ENCODE results near the gene DNAJA1. TPM values are rescaled to one million over a fixed set of nuclear protein-coding genes. Genes with fewer than 3 reads are reported as not detected.
A peak's percentile ranks its signal among the peaks of the same experiment; 100 is the strongest.

Gene DNAJA1
- total RNA-seq, 6 experiments from 2014 or later: 118 to 171 (median 140) TPM

DNA sequence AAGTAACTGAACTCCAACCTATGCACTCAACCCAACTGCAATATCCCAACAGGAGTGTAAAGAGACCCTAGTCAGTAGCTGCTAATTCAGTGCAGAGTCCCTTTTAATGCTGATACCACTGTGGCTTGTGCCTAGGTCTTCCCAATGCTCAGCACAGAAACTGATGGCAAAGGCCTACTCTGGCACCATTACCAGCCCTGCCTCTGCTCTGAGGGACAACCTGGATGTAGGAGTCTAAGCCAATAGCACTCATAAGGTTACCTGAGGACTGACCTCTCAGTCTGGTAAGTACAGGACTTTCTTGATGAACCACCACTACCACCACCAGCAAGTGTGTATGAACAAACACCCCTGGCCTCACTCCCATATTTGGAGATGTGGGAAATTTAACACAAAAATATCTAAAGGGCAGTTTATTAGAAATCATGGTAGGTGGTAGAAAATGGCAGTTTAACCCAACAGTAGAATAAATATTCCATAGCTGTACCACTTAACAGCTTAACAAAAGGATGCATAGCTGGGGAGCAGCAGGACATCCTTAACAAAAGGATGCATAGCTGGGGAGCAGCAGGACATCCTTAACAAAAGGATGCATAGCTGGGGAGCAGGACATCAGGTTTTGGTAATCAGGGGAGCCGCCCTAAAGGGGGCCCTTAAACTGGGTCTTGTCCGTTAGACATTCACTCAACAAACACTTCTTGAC lies 11.0 kb upstream of the DNAJA1 start:
- Mint-ChIP-seq H3K4me3 (no peak overlapping the region), H3K9me3 (no peaks in the 10 kb centered on the region), H3K36me3 (ENCODE audit: low read depth) (no peaks in the 10 kb centered on the region), H3K27me3 (ENCODE audit: insufficient read depth) (no peaks in the 10 kb centered on the region), H3K27ac (no peak overlapping the region), H3K4me1 (ENCODE audit: low read depth) (no peaks in the 10 kb centered on the region)
- no peak for DNase-seq
- TF ChIP-seq, protein P1, sequence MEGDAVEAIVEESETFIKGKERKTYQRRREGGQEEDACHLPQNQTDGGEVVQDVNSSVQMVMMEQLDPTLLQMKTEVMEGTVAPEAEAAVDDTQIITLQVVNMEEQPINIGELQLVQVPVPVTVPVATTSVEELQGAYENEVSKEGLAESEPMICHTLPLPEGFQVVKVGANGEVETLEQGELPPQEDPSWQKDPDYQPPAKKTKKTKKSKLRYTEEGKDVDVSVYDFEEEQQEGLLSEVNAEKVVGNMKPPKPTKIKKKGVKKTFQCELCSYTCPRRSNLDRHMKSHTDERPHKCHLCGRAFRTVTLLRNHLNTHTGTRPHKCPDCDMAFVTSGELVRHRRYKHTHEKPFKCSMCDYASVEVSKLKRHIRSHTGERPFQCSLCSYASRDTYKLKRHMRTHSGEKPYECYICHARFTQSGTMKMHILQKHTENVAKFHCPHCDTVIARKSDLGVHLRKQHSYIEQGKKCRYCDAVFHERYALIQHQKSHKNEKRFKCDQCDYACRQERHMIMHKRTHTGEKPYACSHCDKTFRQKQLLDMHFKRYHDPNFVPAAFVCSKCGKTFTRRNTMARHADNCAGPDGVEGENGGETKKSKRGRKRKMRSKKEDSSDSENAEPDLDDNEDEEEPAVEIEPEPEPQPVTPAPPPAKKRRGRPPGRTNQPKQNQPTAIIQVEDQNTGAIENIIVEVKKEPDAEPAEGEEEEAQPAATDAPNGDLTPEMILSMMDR (IDR thresholded peaks at IDR 0.05): no peak

DNA sequence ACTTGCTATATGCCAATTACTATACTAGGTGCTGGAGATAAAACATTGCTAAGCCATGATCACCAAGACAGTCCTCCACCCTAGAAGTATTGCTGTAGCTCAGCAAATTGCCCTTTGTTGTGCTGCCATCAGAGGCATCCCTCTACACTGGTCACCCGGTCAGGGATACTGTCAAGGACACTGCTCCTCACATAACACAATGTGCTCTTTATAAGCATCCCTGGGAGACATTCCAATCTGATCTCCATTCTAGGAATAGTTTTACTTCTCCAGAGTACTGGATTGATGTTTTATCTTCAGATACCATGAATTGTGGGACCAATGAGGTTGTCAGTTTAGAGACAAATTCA lies 10.4 kb upstream of the DNAJA1 start:
- Mint-ChIP-seq H3K36me3 (ENCODE audit: low read depth) (no peaks in the 10 kb centered on the region), H3K27me3 (ENCODE audit: insufficient read depth) (no peaks in the 10 kb centered on the region), H3K27ac (no peak overlapping the region), H3K9me3 (no peaks in the 10 kb centered on the region), H3K4me1 (ENCODE audit: low read depth) (no peaks in the 10 kb centered on the region), H3K4me3 (no peak overlapping the region)
- TF ChIP-seq, protein P1 (IDR thresholded peaks at IDR 0.05): no peak
- no peak for DNase-seq

DNA sequence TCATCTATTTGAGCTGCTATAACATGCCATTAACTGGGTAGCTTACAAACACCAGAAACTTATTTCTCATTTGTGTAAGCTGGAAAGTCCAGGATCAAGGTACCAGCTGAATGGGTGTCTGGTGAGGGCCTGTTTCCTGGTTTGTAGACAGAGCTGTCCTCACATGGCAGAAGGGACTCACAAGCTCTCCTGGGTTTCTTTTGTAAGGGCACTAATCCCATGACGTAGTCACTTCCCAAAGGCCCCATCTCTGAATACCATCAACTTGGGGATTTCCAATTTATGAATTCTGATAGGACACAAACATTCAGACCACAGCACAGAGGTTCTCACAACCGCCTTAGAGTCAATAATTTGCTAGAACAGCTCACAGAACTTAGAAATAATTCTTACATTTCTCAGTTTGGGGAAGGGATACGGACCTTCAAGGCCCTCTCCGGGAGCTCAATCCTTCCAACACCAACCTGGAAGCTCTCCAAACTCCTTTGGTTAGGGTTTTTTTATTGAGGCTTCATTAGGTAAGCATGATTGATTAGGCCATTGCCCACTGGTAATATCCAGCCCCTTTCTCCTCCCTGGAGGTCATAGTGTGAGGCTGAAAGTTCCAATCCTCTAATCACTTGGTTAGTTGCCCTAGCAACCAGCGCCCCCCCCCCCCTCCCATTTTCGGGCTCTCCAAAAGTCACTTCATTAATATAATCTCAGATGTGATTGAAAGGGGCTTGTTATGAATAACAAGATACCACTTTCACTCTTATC lies 7.6 kb upstream of the DNAJA1 start:
- H3K4me3 Mint-ChIP-seq: no peak overlapping the region
- H3K27me3 Mint-ChIP-seq (ENCODE audit: insufficient read depth): no peaks in the 10 kb centered on the region; the same call in 1 of the 2 replicates
- H3K36me3 Mint-ChIP-seq (ENCODE audit: low read depth): peaks cover 13% of the 10 kb centered on the region
- no peak overlapping the region for H3K27ac Mint-ChIP-seq
- TF ChIP-seq, protein P1 (IDR thresholded peaks at IDR 0.05): no peak
- H3K4me1 Mint-ChIP-seq (ENCODE audit: low read depth): peaks cover 7% of the 10 kb centered on the region
- no peak for DNase-seq
- H3K9me3 Mint-ChIP-seq: no peaks in the 10 kb centered on the region

DNA sequence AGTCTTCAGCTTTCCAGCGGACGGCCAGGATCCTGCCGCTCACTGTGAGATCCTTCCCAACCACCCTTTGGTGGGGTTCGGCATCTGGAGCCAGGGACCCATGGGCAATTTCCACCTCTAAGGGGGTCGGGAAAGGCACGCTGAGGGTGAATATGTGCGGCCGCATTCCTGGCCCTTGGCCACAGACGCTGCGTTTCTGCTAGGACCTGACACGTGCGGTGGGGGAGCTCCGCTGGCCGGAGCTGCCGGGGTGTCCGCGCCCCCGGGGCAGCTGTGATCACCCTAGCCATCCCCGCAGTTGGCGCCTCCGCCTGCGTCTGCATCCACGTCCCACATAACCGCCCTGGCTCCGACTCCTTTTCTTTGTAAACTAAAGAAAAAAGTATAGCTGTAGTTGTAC lies 5.3 kb upstream of the DNAJA1 start:
- H3K36me3 Mint-ChIP-seq (ENCODE audit: low read depth): peaks cover 21% of the 10 kb centered on the region
- H3K27me3 Mint-ChIP-seq (ENCODE audit: insufficient read depth): no peaks in the 10 kb centered on the region; the same call in 1 of the 2 replicates
- TF ChIP-seq, protein P1 (IDR thresholded peaks at IDR 0.05): no peak
- no peak for DNase-seq
- peaks cover 26% of the 10 kb centered on the region for H3K4me1 Mint-ChIP-seq (ENCODE audit: low read depth)
- H3K9me3 Mint-ChIP-seq: no peaks in the 10 kb centered on the region
- no peak overlapping the region for H3K27ac Mint-ChIP-seq
- no peak overlapping the region for H3K4me3 Mint-ChIP-seq

DNA sequence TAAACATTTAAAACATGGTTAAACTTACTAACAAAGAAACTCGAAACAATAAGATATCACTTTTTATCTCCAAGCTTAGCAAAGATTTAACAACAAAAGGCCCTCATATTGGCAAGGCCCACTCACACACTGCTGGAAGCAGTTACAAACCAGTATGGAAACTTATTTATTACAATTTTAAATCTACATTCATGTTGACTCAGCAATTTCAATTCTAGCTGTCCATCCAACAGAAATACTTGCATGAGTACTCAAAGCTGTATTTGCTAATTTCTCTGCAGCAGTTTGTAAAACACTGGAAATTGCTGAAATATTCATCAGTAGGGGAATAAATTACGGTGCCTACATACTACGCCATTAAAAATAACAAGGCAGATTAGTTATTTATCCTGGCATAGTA lies 2.8 kb upstream of the DNAJA1 start:
- peaks cover 39% of the 10 kb centered on the region for H3K4me1 Mint-ChIP-seq (ENCODE audit: low read depth)
- TF ChIP-seq, protein P1 (IDR thresholded peaks at IDR 0.05): no peak
- H3K27me3 Mint-ChIP-seq (ENCODE audit: insufficient read depth): no peaks in the 10 kb centered on the region; the same call in 1 of the 2 replicates
- H3K4me3 Mint-ChIP-seq: no peak overlapping the region
- DNase-seq: no peak
- H3K9me3 Mint-ChIP-seq: no peaks in the 10 kb centered on the region
- H3K27ac Mint-ChIP-seq: peak overlapping the region; percentile 4; the same call in 1 of the 2 replicates
- peaks cover 34% of the 10 kb centered on the region for H3K36me3 Mint-ChIP-seq (ENCODE audit: low read depth)

All from HFFc6 (cell line).